Raji (cell line): ENCODE results near the gene CREG1.

ENCODE experiments used
- POLR2A ChIP-seq: IDR thresholded peaks from 2 replicates; pipeline ENCODE4 v1.6.1; 2011; ENCODE audit warnings: low read depth, low read length, control low read depth; ENCODE audit not compliant: insufficient read depth

Gene CREG1

DNA sequence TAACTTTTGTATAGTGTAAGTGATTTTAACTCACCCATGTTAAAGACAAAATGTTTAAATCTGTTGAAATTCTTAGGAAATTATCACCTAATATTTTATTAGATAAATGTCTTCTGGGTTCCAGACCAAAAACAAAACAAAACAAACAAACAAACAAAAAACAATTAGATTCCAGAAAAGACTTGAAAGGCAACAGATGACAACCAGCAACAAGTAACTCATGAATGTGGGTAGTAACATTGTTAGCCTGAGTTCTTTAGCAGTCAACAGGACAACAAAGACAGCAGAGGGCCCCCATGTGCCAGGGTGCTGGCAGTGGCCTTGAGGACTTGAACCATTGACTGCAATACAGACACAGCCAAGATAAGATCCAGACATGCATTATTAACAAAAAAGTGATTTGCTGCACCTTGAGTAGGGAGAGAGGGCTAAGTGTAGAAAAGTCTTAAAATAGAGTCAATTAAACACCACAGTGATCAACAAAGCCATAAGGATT is 32.8 kb downstream of the CREG1 start:
- no peak for TF ChIP-seq POLR2A

DNA sequence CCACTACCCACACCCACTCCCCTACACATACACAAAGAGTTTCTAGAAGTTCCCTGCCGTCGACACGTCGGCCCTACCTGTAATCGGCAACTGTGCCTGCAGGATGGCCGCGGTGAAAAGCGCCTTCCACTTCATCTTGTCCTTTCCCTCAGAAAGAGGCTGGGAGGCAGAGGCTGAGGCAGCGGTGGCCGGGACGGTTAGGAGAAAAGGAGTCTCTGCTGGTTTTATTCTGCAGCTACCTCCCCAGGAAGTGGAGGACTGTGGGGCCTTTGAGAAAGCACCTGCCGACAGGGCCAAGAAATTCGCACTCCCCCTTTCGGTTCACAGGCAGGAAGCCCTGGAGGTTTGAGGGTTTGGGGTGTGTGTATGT is 35.2 kb downstream of the CREG1 start, which contains the start of gene CD247:
Gene CD247, minus strand, starts transcription at position 199 of the 370 bp plus-strand sequence. Its CDS starts 64 bp downstream, at position 135.
- no peak for TF ChIP-seq POLR2A

DNA sequence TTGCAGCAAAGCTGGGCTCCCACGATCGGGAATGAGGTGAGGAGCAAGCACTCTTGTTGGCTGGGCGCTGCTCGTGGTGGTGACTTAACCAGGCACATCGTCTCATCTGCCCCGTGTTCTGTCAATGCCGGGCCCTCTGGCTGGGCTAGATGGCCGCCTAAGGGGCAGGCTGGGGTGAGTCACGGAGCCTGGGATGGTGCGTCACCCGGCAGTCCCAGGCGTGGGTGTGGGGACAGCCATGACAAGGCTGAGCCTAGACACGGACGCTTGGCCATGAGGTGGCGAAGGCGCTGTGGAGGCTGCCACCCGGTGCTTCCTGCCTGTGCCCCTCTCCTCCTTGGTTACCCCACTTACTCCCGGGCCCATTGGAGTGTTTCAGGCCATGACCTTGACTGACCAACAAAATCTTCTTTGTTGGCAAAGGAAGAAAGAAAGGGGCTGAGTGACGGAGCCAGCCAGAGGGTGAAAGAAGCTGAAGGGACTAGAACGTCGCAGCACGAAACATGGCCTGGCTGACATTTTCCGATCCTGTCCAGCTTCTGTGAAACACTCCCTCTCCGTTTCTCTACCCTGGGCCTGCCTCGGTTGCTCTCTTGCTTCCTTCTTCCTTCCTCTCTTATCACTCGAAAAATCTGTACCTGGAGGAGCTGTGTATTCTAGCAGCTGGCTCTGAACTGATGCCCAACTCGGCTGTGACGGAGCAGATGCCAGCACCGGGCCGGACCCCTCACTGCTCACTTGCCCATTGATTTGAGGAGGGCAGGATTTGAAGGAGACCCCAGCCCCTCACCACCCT is 35.8 kb downstream of the CREG1 start:
- TF ChIP-seq POLR2A: no peak

DNA sequence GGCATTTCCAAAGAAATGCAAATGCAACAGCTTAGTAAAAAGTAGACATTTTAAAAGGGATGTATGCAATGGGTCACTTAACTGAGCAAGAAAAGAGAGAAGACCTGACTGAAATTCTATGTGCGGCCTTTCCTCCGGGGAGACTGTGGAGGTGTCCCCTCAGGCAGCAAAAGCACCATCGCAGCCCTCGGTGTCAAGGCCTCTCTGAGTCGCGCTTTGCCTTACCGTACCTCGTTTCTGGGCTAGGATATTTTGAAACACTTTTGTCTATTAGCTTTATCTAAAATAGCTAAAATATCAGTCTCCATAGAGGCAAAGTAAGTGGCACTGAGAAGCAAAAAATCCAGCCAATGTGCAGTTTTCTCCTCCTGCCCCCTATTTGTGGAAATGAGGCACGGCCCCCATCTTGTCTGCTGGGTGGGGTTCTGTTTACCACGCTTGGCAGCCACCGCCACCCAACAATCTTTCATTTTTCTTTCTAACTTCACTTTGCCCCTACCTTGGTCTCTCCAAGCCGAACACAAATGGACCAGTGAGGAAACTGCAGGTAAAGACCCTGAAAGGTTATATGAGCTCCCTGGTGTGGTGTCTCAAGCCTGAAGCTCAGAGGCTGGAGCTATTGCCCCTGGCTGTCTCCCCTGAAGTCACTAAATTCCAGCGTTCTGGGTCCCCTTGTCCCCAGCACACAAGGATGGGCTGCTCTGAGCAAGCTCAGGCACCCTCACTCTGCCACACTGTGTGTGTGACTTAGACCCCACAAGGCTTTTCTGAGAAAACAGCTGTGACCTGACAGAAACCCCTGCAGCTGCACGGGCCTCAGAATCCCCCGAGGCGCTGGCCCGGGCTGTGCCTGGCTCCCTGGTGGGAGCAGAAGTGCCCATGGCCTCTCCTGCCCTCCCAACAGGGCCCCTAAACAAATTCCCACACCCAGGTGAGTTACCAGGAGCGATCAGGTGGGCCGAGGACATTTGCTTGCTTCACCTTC is 36.9 kb downstream of the CREG1 start:
- no peak for TF ChIP-seq POLR2A

DNA sequence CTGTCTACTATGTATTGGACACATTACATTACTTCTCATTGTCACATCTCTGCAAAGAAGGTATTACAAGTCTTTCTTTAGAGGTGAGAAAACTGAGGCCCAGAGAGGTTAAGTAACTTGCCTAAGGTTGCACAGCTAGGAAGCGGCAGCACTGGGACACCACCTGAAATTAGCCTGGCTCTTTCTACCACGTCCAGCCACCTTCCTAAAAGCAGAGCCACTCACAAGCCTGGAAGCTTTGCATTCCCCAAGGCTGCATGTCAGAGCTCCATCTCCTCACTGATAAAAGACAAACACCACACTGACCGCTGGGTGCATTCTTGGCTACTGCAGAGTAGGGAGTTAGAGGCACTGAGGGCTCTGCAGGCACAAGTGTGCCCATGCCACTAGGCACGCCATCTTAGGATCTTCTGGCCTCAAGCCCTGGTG is 37.7 kb downstream of the CREG1 start:
- no peak for TF ChIP-seq POLR2A

DNA sequence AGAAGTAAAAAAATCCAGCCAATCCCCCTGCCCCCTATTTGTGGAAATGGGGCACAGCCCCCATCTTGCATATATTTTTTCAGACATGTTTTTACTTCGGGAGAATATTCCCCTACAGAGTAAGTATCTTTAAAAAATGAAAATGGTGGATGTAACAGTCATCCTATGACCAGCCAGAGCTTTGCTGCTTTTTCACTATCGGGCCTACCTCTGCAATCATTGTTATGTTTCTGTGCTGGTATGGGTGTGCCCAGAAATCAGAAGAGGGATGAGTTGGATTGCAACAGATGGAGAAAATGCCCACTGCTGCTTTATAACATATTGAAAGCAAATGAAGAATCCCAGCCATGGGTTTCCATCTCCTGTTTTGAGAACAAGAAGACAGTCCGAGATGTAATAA is 38.1 kb downstream of the CREG1 start:
- no peak for TF ChIP-seq POLR2A

DNA sequence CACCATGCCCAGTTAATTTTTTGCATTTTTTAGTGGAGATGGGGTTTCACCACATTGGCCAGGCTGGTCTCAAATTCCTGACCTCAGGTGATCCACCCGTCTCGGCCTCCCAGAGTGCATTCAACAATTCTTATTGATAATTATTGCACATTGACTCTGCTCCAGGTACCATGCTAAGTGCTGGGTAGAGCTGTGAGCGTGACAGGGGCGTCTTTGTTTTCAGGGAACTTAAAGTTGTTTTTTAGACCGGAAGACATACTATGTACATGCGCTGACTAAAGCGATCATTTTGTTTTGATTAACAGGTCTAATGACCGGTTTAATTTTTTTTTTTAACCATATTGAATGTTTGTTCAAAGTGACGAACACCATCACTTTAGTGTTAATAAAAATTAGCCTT is 39.3 kb downstream of the CREG1 start:
- no peak for TF ChIP-seq POLR2A

DNA sequence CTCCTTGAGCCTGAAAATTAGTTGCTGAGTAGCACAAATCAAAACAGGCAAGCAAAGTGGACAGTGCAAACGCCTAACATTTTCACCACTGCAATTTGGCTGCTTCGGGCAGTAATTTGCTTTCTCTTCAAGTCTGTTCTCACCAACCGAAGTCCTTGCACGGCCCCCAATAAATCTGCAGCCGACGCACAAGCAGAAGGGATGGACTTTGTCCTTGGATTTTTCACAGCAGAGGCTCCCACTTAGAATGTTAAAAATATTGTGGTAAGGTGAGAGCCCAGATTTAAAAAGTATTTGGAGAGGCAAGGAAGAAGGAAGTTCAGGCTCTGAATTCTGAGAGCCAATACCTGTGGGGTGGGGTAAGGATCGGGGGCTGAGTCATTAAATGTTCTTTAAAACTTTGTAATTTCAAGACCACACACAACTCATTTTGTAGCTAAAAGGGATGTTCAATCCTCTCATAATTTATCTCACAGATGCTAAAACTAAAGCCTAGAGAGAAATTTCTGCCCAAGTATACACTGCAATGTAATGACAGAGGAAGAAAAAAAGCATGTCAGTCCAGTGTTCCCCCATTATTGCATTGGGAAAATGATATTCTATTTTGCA is 41.4 kb downstream of the CREG1 start:
- no peak for TF ChIP-seq POLR2A

DNA sequence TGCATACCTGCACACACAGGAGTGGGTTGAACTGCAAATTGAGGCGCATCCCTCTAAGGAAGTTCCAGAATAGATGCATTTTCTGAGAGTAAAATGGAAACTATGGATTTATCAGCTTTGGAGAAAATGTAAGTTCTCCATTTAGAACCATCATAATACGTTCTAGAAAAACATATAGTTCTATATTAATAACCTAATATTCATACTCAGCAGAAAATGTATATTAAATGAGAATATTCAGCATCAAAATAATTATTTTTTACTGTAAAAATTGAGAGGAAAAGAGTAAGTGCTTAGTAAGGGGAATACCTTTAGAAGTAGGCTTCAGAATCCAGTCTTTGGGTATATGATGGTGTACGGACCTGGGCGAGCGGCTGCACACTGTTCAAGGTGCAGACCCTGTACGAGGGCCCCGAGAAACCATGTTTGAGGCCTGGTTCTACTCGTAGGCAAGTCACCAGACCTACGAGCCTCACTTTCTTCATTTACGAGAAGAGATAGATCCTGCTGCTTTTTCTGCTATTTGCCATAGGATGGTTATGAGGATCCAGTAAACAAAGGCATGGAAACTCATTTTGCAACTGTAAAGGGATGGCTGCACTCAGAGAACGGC is 42.1 kb downstream of the CREG1 start:
- TF ChIP-seq POLR2A: no peak

DNA sequence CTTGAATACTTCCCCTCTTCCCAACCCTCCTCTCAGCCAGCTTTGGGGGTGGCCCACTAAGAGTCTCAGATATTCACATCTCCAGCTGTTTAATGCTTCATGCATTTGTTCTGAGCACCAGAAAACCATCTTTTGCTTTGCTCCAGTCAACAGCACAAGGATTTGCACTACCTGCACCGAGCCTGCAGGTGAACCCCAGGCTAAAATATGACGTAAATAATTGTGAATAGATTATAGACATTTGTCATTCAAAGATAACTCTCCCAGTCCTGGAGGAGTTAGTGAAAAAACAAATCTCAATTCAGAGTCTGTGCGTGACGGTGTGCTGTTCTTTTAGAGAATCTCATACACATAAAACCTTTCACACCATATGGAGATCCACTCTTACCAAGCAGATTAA is 42.7 kb downstream of the CREG1 start:
- TF ChIP-seq POLR2A: no peak

DNA sequence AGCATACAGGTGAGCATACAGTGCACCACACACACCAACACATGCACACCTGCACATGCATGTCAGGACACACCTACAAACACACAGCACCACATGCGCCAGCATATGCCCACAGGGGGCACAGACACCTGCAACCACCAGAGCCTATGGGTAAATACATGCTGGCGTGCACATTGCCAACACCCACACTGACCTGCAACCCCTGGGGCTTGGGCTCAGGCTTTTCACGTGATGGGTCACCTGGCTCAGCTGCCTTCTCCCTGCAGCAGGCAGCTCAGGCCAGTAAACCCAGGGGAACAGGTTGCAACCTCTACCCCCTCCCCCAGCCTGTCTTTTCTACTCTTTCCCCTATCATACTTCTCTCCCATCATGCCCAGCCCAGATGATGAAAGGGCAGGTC is 43.3 kb downstream of the CREG1 start:
- no peak for TF ChIP-seq POLR2A

DNA sequence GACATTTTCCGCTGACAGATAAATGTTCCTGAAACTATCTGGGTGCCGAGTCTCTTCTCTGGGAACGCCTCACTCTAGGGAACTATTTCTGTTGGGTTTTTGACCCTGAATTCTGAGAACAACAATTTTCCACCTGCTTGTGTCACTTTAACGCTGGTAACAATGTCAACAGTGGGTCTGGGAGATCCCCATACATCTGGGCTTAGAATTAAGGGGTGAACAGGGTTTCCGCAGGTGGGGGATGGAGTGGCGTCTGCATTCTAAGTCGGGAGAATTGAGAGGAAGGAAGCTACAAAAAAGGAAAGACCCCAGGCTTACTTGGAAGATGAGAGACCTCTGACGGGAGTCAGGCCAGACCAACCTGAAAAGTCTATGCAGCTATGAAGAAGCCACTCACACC is 44.0 kb downstream of the CREG1 start:
- TF ChIP-seq POLR2A: no peak

DNA sequence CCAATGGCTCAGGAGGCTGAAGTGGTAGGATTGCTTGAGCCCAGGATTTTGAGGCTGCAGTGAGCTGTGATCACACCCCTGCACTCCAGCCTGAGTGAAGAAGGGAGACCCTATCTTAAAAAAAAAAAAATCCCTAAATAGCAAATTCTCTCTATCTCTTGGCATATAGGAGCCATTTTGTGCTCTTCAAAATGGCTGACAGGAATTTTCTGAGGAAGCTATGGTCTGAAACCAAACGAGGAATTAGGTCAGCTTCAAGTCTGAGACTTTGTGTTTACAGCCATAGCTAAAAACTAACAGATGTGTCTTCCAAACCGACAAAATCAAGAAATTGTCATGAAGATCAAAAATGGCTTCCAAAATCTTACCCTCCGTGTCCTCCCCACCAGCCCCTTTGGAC is 45.8 kb downstream of the CREG1 start:
- TF ChIP-seq POLR2A: no peak

DNA sequence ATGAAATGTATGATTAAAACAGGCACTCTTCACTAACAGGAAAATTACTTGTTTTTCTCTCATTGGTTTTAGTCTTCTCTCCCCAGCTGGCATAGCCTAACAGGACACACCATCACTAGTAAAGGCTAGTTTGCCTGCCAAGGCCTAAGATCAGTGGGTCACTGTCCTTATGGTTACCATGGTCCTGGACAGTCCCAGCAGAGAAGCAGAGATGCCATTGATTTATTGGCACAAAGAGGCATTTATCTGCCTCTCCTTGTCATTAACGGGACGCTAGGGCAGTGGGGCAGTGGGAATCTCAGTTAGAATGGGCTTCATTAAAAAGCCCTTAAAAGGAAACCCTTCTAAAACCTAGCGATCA is 49.1 kb downstream of the CREG1 start:
- TF ChIP-seq POLR2A: no peak
